H1 (cell line): ENCODE measurements around the gene RAD51B. TPM values are rescaled to one million over a fixed set of nuclear protein-coding genes. Genes with fewer than 3 reads are reported as not detected.

ENCODE experiments used
- CTCF ChIA-PET: fragments of 300-600 bp; sonication (Branson Sonifier 250); formaldehyde crosslinking; loops from one replicate; lab custom pipeline; 2021; ENCODE audit not compliant: partially characterized antibody; lab: Charles Lee
- POLR2A ChIA-PET: fragments of 300-600 bp; sonication (Branson Sonifier 250); formaldehyde crosslinking; loops from one replicate; lab custom pipeline; 2021; ENCODE audit warnings: inconsistent platforms; ENCODE audit not compliant: partially characterized antibody; lab: Charles Lee
- DNase-seq, 2 experiments: peaks; one replicate each; pipeline versions ENCODE4 v3.0.0 to v3.0.0-alpha.2; 2010 to 2022; ENCODE audit warnings: low spot score in 2 of 2, low read depth in 1 of 2, mixed read lengths in 1 of 2
- FAIRE-seq: peaks from 2 replicates; lab custom pipeline; 2011; peaks lifted over from hg19 to GRCh38; lab: Jason Lieb, UNC
- H2AFZ ChIP-seq: 2 replicates; pipeline ENCODE4 v1.8.1; 2012; ENCODE audit warnings: low read length, inconsistent platforms
- H2AK5ac ChIP-seq: 2 replicates; pipeline ENCODE4 v1.6.1; 2013; ENCODE audit warnings: low read depth, low read length
- H2BK120ac ChIP-seq: replicated peaks from 2 replicates; pipeline ENCODE3; 2013; ENCODE audit warnings: low read depth, low read length, inconsistent platforms
- H2BK12ac ChIP-seq: 2 replicates; pipeline ENCODE4 v1.6.1; 2013; ENCODE audit warnings: low read depth, low read length
- H2BK15ac ChIP-seq: 2 replicates; pipeline ENCODE4 v1.6.1; 2013; ENCODE audit warnings: low read length
- H2BK20ac ChIP-seq: 2 replicates; pipeline ENCODE4 v1.6.1; 2013; ENCODE audit warnings: low read length
- H2BK5ac ChIP-seq: 2 replicates; pipeline ENCODE4 v1.6.1; 2013; ENCODE audit warnings: low read depth, low read length
- H3K14ac ChIP-seq: 2 replicates; pipeline ENCODE4 v1.6.1; 2013; ENCODE audit warnings: inconsistent platforms; ENCODE audit not compliant: insufficient read length
- H3K18ac ChIP-seq: 2 replicates; pipeline ENCODE4 v1.6.1; 2013; ENCODE audit warnings: low read length; ENCODE audit errors: extremely low read depth
- H3K23ac ChIP-seq: 2 replicates; pipeline ENCODE4 v1.6.1; 2013; ENCODE audit warnings: inconsistent platforms; ENCODE audit not compliant: insufficient read length
- H3K23me2 ChIP-seq: 2 replicates; pipeline ENCODE4 v1.6.1; 2013; ENCODE audit warnings: low read depth, low read length
- H3K27ac ChIP-seq: 2 replicates; pipeline ENCODE4 v1.6.1; 2011; ENCODE audit warnings: low read depth, low read length, inconsistent platforms
- H3K27me3 ChIP-seq, 4 experiments: replicated peaks in 1 of 4; 1 replicate in 1 of 4; 2 replicates in 3 of 4; pipeline versions ENCODE4 v1.6.1 to v1.8.1; 2011 to 2013; ENCODE audit warnings: low read length in 3 of 4, mild to moderate bottlenecking in 3 of 4, inconsistent platforms in 2 of 4, mixed read lengths in 2 of 4, moderate library complexity in 1 of 4; ENCODE audit not compliant: control insufficient read depth in 3 of 4, insufficient read depth in 3 of 4; ENCODE audit errors: extremely low read depth in 1 of 4
- H3K36me3 ChIP-seq, 4 experiments: 2 replicates each; pipeline versions ENCODE4 v1.6.1 to v1.8.1; 2011 to 2013; ENCODE audit warnings: mild to moderate bottlenecking in 4 of 4, low read length in 3 of 4, moderate library complexity in 2 of 4, control low read depth in 1 of 4, inconsistent platforms in 1 of 4; ENCODE audit not compliant: insufficient read depth in 4 of 4, control insufficient read depth in 2 of 4
- H3K4ac ChIP-seq: replicated peaks from 2 replicates; pipeline ENCODE3; 2013; ENCODE audit warnings: low read length, low read depth, mixed read lengths, inconsistent platforms; ENCODE audit not compliant: insufficient read length
- H3K4me1 ChIP-seq, 4 experiments: replicated peaks in 1 of 4; 1 replicate in 1 of 4; 2 replicates in 3 of 4; pipeline versions ENCODE4 v1.6.1 to v1.8.1; 2011 to 2013; ENCODE audit warnings: low read length in 3 of 4, inconsistent platforms in 2 of 4, mixed read lengths in 1 of 4; ENCODE audit not compliant: insufficient read depth in 4 of 4, control insufficient read depth in 3 of 4
- H3K4me2 ChIP-seq, 2 experiments: 2 replicates each; pipeline versions ENCODE4 v1.6.1 to v1.8.1; 2011 to 2013; ENCODE audit warnings: low read depth in 2 of 2, low read length in 2 of 2, control low read depth in 1 of 2, inconsistent platforms in 1 of 2, mild to moderate bottlenecking in 1 of 2; ENCODE audit not compliant: insufficient read depth in 1 of 2
- H3K4me3 ChIP-seq, 4 experiments: fragments of 200-600, 300-600 bp in 1 of 4; sonication (generic), shearing (Covaris generic), sonication (Bioruptor Twin) in 1 of 4; 2 replicates each; pipeline versions ENCODE4 v1.5.1 to v1.8.1; 2011 to 2016; ENCODE audit warnings: low read length in 4 of 4, low read depth in 3 of 4, control low read depth in 2 of 4, inconsistent platforms in 2 of 4, mild to moderate bottlenecking in 2 of 4, mixed read lengths in 1 of 4, moderate library complexity in 1 of 4; ENCODE audit not compliant: insufficient read depth in 2 of 4; ENCODE audit errors: extremely low read depth in 1 of 4
- H3K56ac ChIP-seq: replicated peaks from 2 replicates; pipeline ENCODE3; 2013; ENCODE audit warnings: low read depth, mild to moderate bottlenecking, mixed read lengths, low read length, inconsistent platforms; ENCODE audit not compliant: insufficient read length
- H3K79me1 ChIP-seq: 2 replicates; pipeline ENCODE4 v1.6.1; 2013; ENCODE audit warnings: low read depth, low read length, control low read depth
- H3K79me2 ChIP-seq, 2 experiments: 2 replicates each; pipeline versions ENCODE4 v1.6.1 to v1.8.1; 2012 to 2013; ENCODE audit warnings: low read length in 2 of 2, mild to moderate bottlenecking in 2 of 2, inconsistent platforms in 1 of 2; ENCODE audit not compliant: insufficient read depth in 2 of 2, control insufficient read depth in 1 of 2
- H3K9ac ChIP-seq, 4 experiments: replicated peaks in 1 of 4; 1 replicate in 1 of 4; 2 replicates in 3 of 4; pipeline versions ENCODE4 v1.6.1 to v1.8.1; 2011 to 2013; ENCODE audit warnings: low read depth in 3 of 4, low read length in 3 of 4, control low read depth in 2 of 4, mild to moderate bottlenecking in 2 of 4, moderate library complexity in 2 of 4, inconsistent platforms in 1 of 4; ENCODE audit errors: extremely low read depth in 1 of 4
- H3K9me3 ChIP-seq, 2 experiments: 2 replicates each; pipeline versions ENCODE4 v1.6.1 to v1.8.1; 2012 to 2013; ENCODE audit warnings: mild to moderate bottlenecking in 2 of 2, moderate library complexity in 2 of 2, control low read depth in 1 of 2, inconsistent platforms in 1 of 2, low read depth in 1 of 2, low read length in 1 of 2, mixed read lengths in 1 of 2; ENCODE audit not compliant: insufficient read depth in 2 of 2
- H4K20me1 ChIP-seq, 2 experiments: replicated peaks in 1 of 2; 2 replicates each; pipeline versions ENCODE3 to v1.8.1; 2011 to 2013; ENCODE audit warnings: inconsistent platforms in 2 of 2, low read length in 2 of 2, mild to moderate bottlenecking in 1 of 2; ENCODE audit not compliant: insufficient read depth in 2 of 2, control insufficient read depth in 1 of 2
- H4K5ac ChIP-seq: 2 replicates; pipeline ENCODE4 v1.6.1; 2013; ENCODE audit warnings: low read length, low read depth, mixed read lengths, inconsistent platforms; ENCODE audit not compliant: insufficient read length
- H4K8ac ChIP-seq: 2 replicates; pipeline ENCODE4 v1.8.0; 2013; ENCODE audit warnings: mild to moderate bottlenecking, moderate library complexity, low read length, inconsistent platforms; ENCODE audit not compliant: insufficient read depth; ENCODE audit errors: extremely low read depth
- H4K91ac ChIP-seq: replicated peaks from 2 replicates; pipeline ENCODE3; 2013; ENCODE audit warnings: low read length, mixed read lengths, inconsistent platforms; ENCODE audit not compliant: insufficient read length
- RAD21 ChIP-seq, 2 experiments: IDR thresholded peaks in 1 of 2; conservative IDR thresholded peaks in 1 of 2; 2 replicates each; pipeline ENCODE4 v1.6.1; 2011; ENCODE audit warnings: low read depth in 2 of 2, low read length in 2 of 2, improper control_type of control experiment in 1 of 2, inconsistent platforms in 1 of 2, mild to moderate bottlenecking in 1 of 2, moderate library complexity in 1 of 2
- SUZ12 ChIP-seq: fragments of 200-600 bp; sonication (generic); IDR thresholded peaks from 2 replicates; pipeline ENCODE4 v1.6.1; 2012; ENCODE audit warnings: mild to moderate bottlenecking, inconsistent platforms, low read length, moderate library complexity, mixed read lengths
- WGBS, 2 experiments: shearing (Covaris generic) in 1 of 2; methylation state at CpG; one replicate each; pipeline versions ENCODE4 v1.1.6 to v1.1.7; 2013 to 2015; ENCODE audit warnings: low lambda C conversion rate in 2 of 2, mixed read lengths in 2 of 2, inconsistent platforms in 1 of 2, low coverage in 1 of 2, missing lambda C conversion rate in 1 of 2; ENCODE audit not compliant: insufficient replicate concordance in 2 of 2, insufficient coverage in 1 of 2, insufficient read length in 1 of 2; ENCODE audit errors: extremely low coverage in 1 of 2, missing lambda C conversion rate in 1 of 2; 5-methylcytosine and 5-hydroxymethylcytosine counted together
- polyA plus RNA-seq, 7 experiments: library from polyadenylated mRNA; depleted of rRNA in 3 of 7; stranded (reverse) in 5 of 7; unstranded in 2 of 7; fragments of >200 nt in 5 of 7; fragments of 200-250 nt in 2 of 7; gene quantifications; 1 replicate in 5 of 7; 2 replicates in 1 of 7; 4 replicates in 1 of 7; pipeline versions ENCODE4 v1.2.1 to v1.2.3, GENCODE V29; 2011 to 2013; ENCODE audit warnings: missing spikeins in 2 of 7, mixed read lengths in 2 of 7
- total RNA-seq: library from RNA; stranded (reverse); fragmentation: NEBNext Ultra II Directional; extraction: Animal tissue kit (Norgen Biotek cat#: 25700); gene quantifications from 2 replicates; pipeline ENCODE4 v1.2.1, GENCODE V29; 2021
- TF ChIP-seq, protein P1 (sequence below), 3 experiments: IDR thresholded peaks; 1 replicate in 2 of 3; 2 replicates in 1 of 3; pipeline versions ENCODE4 v1.5.1 to v1.6.1; 2011; ENCODE audit warnings: low read length in 3 of 3, mild to moderate bottlenecking in 3 of 3, inconsistent platforms in 2 of 3, low read depth in 1 of 3, moderate library complexity in 1 of 3; ENCODE audit not compliant: insufficient read depth in 1 of 3; ENCODE audit errors: control extremely low read depth in 1 of 3

Gene RAD51B
- total and polyA plus RNA-seq, 2 of the 8 experiments (the other 6 are each of a cell fraction or from before 2014, with no cell fraction given): 3.9 to 14.9 TPM

DNA sequence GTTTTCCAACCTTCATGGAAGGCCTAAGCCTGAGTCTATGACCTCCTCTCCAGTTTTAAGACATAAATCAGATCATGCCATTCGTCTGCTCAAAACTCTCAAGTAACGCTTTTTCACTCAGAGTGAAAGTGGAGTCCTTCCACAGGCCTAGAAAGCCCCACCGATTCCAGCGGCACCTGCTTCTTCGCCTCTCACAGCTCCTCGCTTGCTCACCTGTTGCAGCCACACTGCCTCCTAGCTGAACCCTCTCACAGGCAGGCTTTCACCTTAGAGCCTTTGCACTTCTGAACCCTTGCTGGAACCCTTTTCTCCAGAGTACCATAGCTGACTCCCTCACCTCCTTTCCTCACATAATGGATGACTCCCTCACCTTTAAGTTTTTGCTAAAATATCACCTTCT, 672.2 kb downstream of the RAD51B start:
- no peak overlapping the region for H4K5ac ChIP-seq
- H3K23me2 ChIP-seq: no peaks in the 10 kb centered on the region
- H3K79me1 ChIP-seq: no peaks in the 10 kb centered on the region
- CTCF ChIA-PET: interaction anchor here (0.5 to 1.7 kb wide), 11 partner anchors 9 to 261 kb away, joined by 3 to 5 read pairs (median 3); no protein-coding TSS in a partner anchor
- no peaks in the 10 kb centered on the region for H3K79me2 ChIP-seq
- H3K56ac ChIP-seq: no peak overlapping the region
- no peak overlapping the region for H3K4me2 ChIP-seq
- no peak overlapping the region for H2AFZ ChIP-seq
- H3K36me3 ChIP-seq: no peaks in the 10 kb centered on the region
- H3K9me3 ChIP-seq: no peaks in the 10 kb centered on the region
- peak; percentile 39 to 65 for TF ChIP-seq RAD21 (IDR thresholded peaks at IDR 0.05 in 1 of 2, conservative IDR thresholded peaks at IDR 0.05 in 1 of 2; ENCODE audit: low read depth in 2 of 2, low read length in 2 of 2)
- TF ChIP-seq, protein P1, sequence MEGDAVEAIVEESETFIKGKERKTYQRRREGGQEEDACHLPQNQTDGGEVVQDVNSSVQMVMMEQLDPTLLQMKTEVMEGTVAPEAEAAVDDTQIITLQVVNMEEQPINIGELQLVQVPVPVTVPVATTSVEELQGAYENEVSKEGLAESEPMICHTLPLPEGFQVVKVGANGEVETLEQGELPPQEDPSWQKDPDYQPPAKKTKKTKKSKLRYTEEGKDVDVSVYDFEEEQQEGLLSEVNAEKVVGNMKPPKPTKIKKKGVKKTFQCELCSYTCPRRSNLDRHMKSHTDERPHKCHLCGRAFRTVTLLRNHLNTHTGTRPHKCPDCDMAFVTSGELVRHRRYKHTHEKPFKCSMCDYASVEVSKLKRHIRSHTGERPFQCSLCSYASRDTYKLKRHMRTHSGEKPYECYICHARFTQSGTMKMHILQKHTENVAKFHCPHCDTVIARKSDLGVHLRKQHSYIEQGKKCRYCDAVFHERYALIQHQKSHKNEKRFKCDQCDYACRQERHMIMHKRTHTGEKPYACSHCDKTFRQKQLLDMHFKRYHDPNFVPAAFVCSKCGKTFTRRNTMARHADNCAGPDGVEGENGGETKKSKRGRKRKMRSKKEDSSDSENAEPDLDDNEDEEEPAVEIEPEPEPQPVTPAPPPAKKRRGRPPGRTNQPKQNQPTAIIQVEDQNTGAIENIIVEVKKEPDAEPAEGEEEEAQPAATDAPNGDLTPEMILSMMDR (IDR thresholded peaks at IDR 0.05; ENCODE audit: control extremely low read depth in 1 of 3, insufficient read depth in 1 of 3, low read depth in 1 of 3, low read length in 3 of 3): peak; percentile 19 to 47 (median 47); a peak in 3 of 4 replicates
- no peak for TF ChIP-seq SUZ12
- no peak overlapping the region; the same call in 1 of the 2 replicates for H2BK15ac ChIP-seq
- no peak overlapping the region for H4K8ac ChIP-seq
- H3K4me3 ChIP-seq: no peak overlapping the region
- H3K4me1 ChIP-seq: peaks cover 2 to 10% (median 6%) of the 10 kb centered on the region in 4 experiments; a peak in 5 of 7 replicates
- no peak overlapping the region for H2BK120ac ChIP-seq
- H2BK12ac ChIP-seq: no peak overlapping the region
- WGBS, 2 experiments: 96% methylated on average over 6 of the region's 6 CpGs; no CpG with 5 or more reads in 1 of the 2 experiments
- FAIRE-seq (no peak), DNase-seq (no peak)
- no peak overlapping the region for H3K4ac ChIP-seq
- H4K20me1 ChIP-seq: no peaks in the 10 kb centered on the region
- no peaks in the 10 kb centered on the region for H3K27me3 ChIP-seq
- POLR2A ChIA-PET: interaction anchor here (2.2 kb wide), 1 partner anchor 20 kb away, joined by 6 read pairs; no protein-coding TSS in a partner anchor
- no peak overlapping the region for H3K9ac ChIP-seq
- H3K23ac ChIP-seq: no peak overlapping the region
- H2BK20ac ChIP-seq: no peak overlapping the region
- no peak overlapping the region for H2AK5ac ChIP-seq
- 0 out of 2 replicates have a peak overlapping the region, but pooled peaks have one; percentile 21 for H2BK5ac ChIP-seq
- no peak overlapping the region for H3K27ac ChIP-seq
- no peak overlapping the region for H3K14ac ChIP-seq
- no peak overlapping the region for H3K18ac ChIP-seq
- H4K91ac ChIP-seq: no peak overlapping the region
